ENCODE measurements around the gene HIGD1A. TPM values are rescaled to one million over a fixed set of nuclear protein-coding genes. Genes with fewer than 3 reads are reported as not detected.

HIGD1A gene
- total and polyA plus RNA-seq, 9 of the 15 experiments (the other 6 are each of a cell fraction or from before 2014, with no cell fraction given): 165 to 1,185 (median 333) TPM

GRCh38 chr3:42778644-42779043, 25.6 kb downstream of the HIGD1A start:
- ATAC-seq (no peak), DNase-seq (ENCODE audit: extremely low read depth in 1 of 4, low spot score in 3 of 4) (no peak), FAIRE-seq (no peak)
- H3K27me3 ChIP-seq (ENCODE audit: control insufficient read depth in 2 of 2, insufficient read depth in 2 of 2, low read length in 2 of 2): no peaks in the 10 kb centered on the region
- H3K4me2 ChIP-seq (ENCODE audit: insufficient read depth, low read length): no peak overlapping the region
- no peak overlapping the region for H3K27ac ChIP-seq (ENCODE audit: extremely low read depth, low read depth, low read length)
- H3K36me3 ChIP-seq (ENCODE audit: control insufficient read depth, insufficient read depth, low read length): peaks cover 36% of the 10 kb centered on the region
- in situ Hi-C loops (cut with MboI) (no loop called here), intact Hi-C loops (cut with micrococcal nuclease) (no loop called here)
- no peak overlapping the region for H3K9ac ChIP-seq (ENCODE audit: insufficient read depth in 1 of 2, low read depth in 2 of 2, low read length in 2 of 2)
- no peaks in the 10 kb centered on the region for H3K9me1 ChIP-seq (ENCODE audit: control insufficient read depth, insufficient read depth, low read length)
- H3K4me1 ChIP-seq (replicated peaks in 1 of 2; ENCODE audit: control insufficient read depth in 2 of 2, insufficient read depth in 2 of 2, low read length in 2 of 2): peaks cover 4 to 6% of the 10 kb centered on the region in 2 experiments; a peak in 2 of 5 replicates
- no peak overlapping the region for H3K4me3 ChIP-seq
- H4K20me1 ChIP-seq (replicated peaks; ENCODE audit: control insufficient read depth, insufficient read depth, low read length): peaks cover 3% of the 10 kb centered on the region; the same call in 1 of the 2 replicates
- H3K79me2 ChIP-seq (ENCODE audit: control insufficient read depth, insufficient read depth, low read length): no peaks in the 10 kb centered on the region
- BruUV-seq (replicated peaks): no TSS peak
- POLR2A ChIA-PET: interaction anchor here (0.6 to 1.3 kb wide), 3 partner anchors 8 to 53 kb away, joined by 3 to 4 read pairs (median 3); no protein-coding TSS in a partner anchor
- 69% methylated on average over 2 of the region's 2 CpGs for WGBS (ENCODE audit: insufficient coverage, low coverage, missing lambda C conversion rate)
- no peaks in the 10 kb centered on the region for H3K9me3 ChIP-seq (replicated peaks; ENCODE audit: control insufficient read depth, insufficient read depth, low read depth, low read length)
- H2AFZ ChIP-seq (ENCODE audit: low read depth, low read length): no peak overlapping the region
- CTCF ChIA-PET (ENCODE audit: low intra/inter-chr PET ratio): interaction anchor here (1.3 kb wide), 1 partner anchor 61 kb away, joined by 4 read pairs; no protein-coding TSS in a partner anchor
- TF ChIP-seq BCLAF1 (IDR thresholded peaks at IDR 0.05; ENCODE audit: borderline replicate concordance in 1 of 2, control insufficient read depth in 1 of 2, low read depth in 2 of 2, low read length in 1 of 2): no peak
- TF ChIP-seq TSHZ1 (CRISPR knock-in tag; IDR thresholded peaks at IDR 0.05): no peak
- no peak for TF ChIP-seq TEAD4 (IDR thresholded peaks at IDR 0.05; ENCODE audit: low read length)
- no peak for TF ChIP-seq TEAD4 (CRISPR knock-in tag; IDR thresholded peaks at IDR 0.05; ENCODE audit: borderline replicate concordance)
- no peak for TF ChIP-seq TBL1XR1 (IDR thresholded peaks at IDR 0.05; ENCODE audit: low read length in 2 of 2)
- no peak for TF ChIP-seq ATF2 (CRISPR knock-in tag; IDR thresholded peaks at IDR 0.05)
- TF ChIP-seq NCOA4 (IDR thresholded peaks at IDR 0.05; ENCODE audit: partially characterized antibody): no peak
- TF ChIP-seq ZKSCAN1 (IDR thresholded peaks at IDR 0.05; ENCODE audit: low read depth, low read length): no peak
- TF ChIP-seq ZNF197 (CRISPR knock-in tag; IDR thresholded peaks at IDR 0.05; ENCODE audit: low read depth): no peak
- TF ChIP-seq SRSF9 (IDR thresholded peaks at IDR 0.05; ENCODE audit: borderline replicate concordance, low read depth, low read length): no peak
- TF ChIP-seq POLR2B (IDR thresholded peaks at IDR 0.05; ENCODE audit: low read depth, partially characterized antibody): no peak
- TF ChIP-seq RAD51 (IDR thresholded peaks at IDR 0.05; ENCODE audit: borderline replicate concordance, low read depth): no peak
